GM23338 (cell line): Measurements from ENCODE around the gene CFAP65. TPM values are rescaled to one million over a fixed set of nuclear protein-coding genes. Genes with fewer than 3 reads are reported as not detected.
A peak's percentile ranks its signal among the peaks of the same experiment; 100 is the strongest.

Source experiments
- ATAC-seq: fragments of 200-7000 bp; cut with Tn5 transposase; 3 replicates; pipeline ENCODE4 v1.9.1; 2020
- DNase-seq: peaks from one replicate; pipeline ENCODE4 v3.0.0-alpha.2; 2015; ENCODE audit warnings: low spot score
- H2AFZ ChIP-seq: fragments of 200-600 bp; sonication (generic); 2 replicates; pipeline ENCODE4 v1.8.0; 2016; ENCODE audit warnings: antibody characterized with exemption, mild to moderate bottlenecking, moderate library complexity
- H3F3A ChIP-seq: fragments of 200-600 bp; sonication (generic); replicated peaks from 2 replicates; pipeline ENCODE4 v1.8.0; 2017; ENCODE audit warnings: antibody characterized with exemption, mixed run types, low read depth
- H3K27ac ChIP-seq: fragments of 200-600 bp; sonication (generic); 2 replicates; pipeline ENCODE4 v1.6.1; 2016; ENCODE audit warnings: low read depth
- H3K27me3 ChIP-seq: fragments of 200-600 bp; sonication (generic); 2 replicates; pipeline ENCODE4 v1.8.0; 2016; ENCODE audit warnings: mild to moderate bottlenecking, mixed run types, moderate library complexity; ENCODE audit not compliant: insufficient read depth
- H3K36me3 ChIP-seq: fragments of 200-600 bp; sonication (generic); 2 replicates; pipeline ENCODE4 v1.8.0; 2016; ENCODE audit warnings: mild to moderate bottlenecking; ENCODE audit not compliant: insufficient read depth
- H3K4me1 ChIP-seq: fragments of 200-600 bp; sonication (generic); 2 replicates; pipeline ENCODE4 v1.8.0; 2016; ENCODE audit warnings: mild to moderate bottlenecking, moderate library complexity; ENCODE audit not compliant: insufficient read depth
- H3K4me2 ChIP-seq: fragments of 200-600 bp; sonication (generic); 2 replicates; pipeline ENCODE4 v1.7.1; 2017; ENCODE audit warnings: mixed run types
- H3K4me3 ChIP-seq: fragments of 200-600 bp; sonication (generic); 2 replicates; pipeline ENCODE4 v1.6.1; 2016; ENCODE audit warnings: mixed run types
- H3K79me2 ChIP-seq: fragments of 200-600 bp; sonication (generic); replicated peaks from 2 replicates; pipeline ENCODE4 v1.8.0; 2017; ENCODE audit warnings: mild to moderate bottlenecking; ENCODE audit not compliant: insufficient read depth
- H3K9me2 ChIP-seq: fragments of 200-600 bp; sonication (generic); 2 replicates; pipeline ENCODE4 v1.8.0; 2017; ENCODE audit not compliant: insufficient read depth
- H4K20me1 ChIP-seq: fragments of 200-600 bp; sonication (generic); replicated peaks from 2 replicates; pipeline ENCODE4 v1.8.0; 2017; ENCODE audit warnings: mild to moderate bottlenecking; ENCODE audit not compliant: insufficient read depth
- H3K27ac Mint-ChIP-seq: 2 replicates; pipeline ENCODE4 v1.8.0; 2020; ENCODE audit warnings: inconsistent platforms, mild to moderate bottlenecking, moderate library complexity, mixed read lengths
- H3K27me3 Mint-ChIP-seq: 3 replicates; pipeline ENCODE4 v1.8.0; 2022; ENCODE audit warnings: low read depth, mild to moderate bottlenecking, moderate library complexity, mixed read lengths, inconsistent platforms; ENCODE audit not compliant: insufficient read depth, poor library complexity
- H3K36me3 Mint-ChIP-seq: 3 replicates; pipeline ENCODE4 v1.8.0; 2021; ENCODE audit warnings: low read depth, mild to moderate bottlenecking, inconsistent platforms, moderate library complexity, mixed read lengths
- H3K4me1 Mint-ChIP-seq: 3 replicates; pipeline ENCODE4 v1.8.0; 2020; ENCODE audit warnings: mild to moderate bottlenecking, inconsistent platforms, mixed read lengths
- H3K4me3 Mint-ChIP-seq: 3 replicates; pipeline ENCODE4 v1.8.0; 2021; ENCODE audit warnings: moderate library complexity, mild to moderate bottlenecking, inconsistent platforms, mixed read lengths
- H3K9me3 Mint-ChIP-seq: 3 replicates; pipeline ENCODE4 v1.8.0; 2020; ENCODE audit warnings: moderate library complexity, mild to moderate bottlenecking, inconsistent platforms, mixed read lengths
- EZH2 ChIP-seq: fragments of 200-600 bp; sonication (generic); IDR thresholded peaks from one replicate; pipeline ENCODE4 v1.8.0; 2017; ENCODE audit warnings: antibody characterized with exemption, mild to moderate bottlenecking, low read depth; ENCODE audit not compliant: unreplicated experiment
- JUNB ChIP-seq: IDR thresholded peaks from one replicate; pipeline ENCODE4 v1.6.1; 2016; ENCODE audit warnings: antibody characterized with exemption; ENCODE audit not compliant: unreplicated experiment
- NANOG ChIP-seq: IDR thresholded peaks from 2 replicates; pipeline ENCODE4 v1.6.1; 2016; ENCODE audit warnings: antibody characterized with exemption, borderline replicate concordance
- STAT1 ChIP-seq: IDR thresholded peaks from one replicate; pipeline ENCODE4 v1.6.1; 2016; ENCODE audit warnings: antibody characterized with exemption; ENCODE audit not compliant: unreplicated experiment
- polyA plus RNA-seq: library from polyadenylated mRNA; unstranded; fragments of >200 nt; fragmentation: Nextera tagmentation; extraction: Ambion mirVana; gene quantifications from 2 replicates; pipeline ENCODE4 v1.2.1, GENCODE V29; 2016
- total RNA-seq: library from RNA; depleted of rRNA; stranded (reverse); fragments of >200 nt; shearing (Covaris generic); gene quantifications from 2 replicates; pipeline ENCODE4 v1.2.3, GENCODE V29; 2014
- TF ChIP-seq, protein P1 (sequence below), 2 experiments: fragments of 200-600 bp in 1 of 2; sonication (generic) in 1 of 2; conservative IDR thresholded peaks; 2 replicates each; pipeline versions ENCODE4 v1.5.1 to v1.6.1; 2016 to 2017; ENCODE audit warnings: antibody characterized with exemption in 2 of 2, low read depth in 2 of 2, mild to moderate bottlenecking in 2 of 2, moderate library complexity in 1 of 2
- TF ChIP-seq, protein P2 (sequence below): IDR thresholded peaks from 2 replicates; pipeline ENCODE4 v1.6.1; 2016; ENCODE audit warnings: antibody characterized with exemption
- TF ChIP-seq, protein P3 (sequence below): IDR thresholded peaks from one replicate; pipeline ENCODE4 v1.6.1; 2018; ENCODE audit warnings: antibody characterized with exemption; ENCODE audit not compliant: unreplicated experiment

Gene CFAP65
- total and polyA plus RNA-seq, 2 experiments from 2014 or later, result 0.38 to 0.74 TPM

DNA sequence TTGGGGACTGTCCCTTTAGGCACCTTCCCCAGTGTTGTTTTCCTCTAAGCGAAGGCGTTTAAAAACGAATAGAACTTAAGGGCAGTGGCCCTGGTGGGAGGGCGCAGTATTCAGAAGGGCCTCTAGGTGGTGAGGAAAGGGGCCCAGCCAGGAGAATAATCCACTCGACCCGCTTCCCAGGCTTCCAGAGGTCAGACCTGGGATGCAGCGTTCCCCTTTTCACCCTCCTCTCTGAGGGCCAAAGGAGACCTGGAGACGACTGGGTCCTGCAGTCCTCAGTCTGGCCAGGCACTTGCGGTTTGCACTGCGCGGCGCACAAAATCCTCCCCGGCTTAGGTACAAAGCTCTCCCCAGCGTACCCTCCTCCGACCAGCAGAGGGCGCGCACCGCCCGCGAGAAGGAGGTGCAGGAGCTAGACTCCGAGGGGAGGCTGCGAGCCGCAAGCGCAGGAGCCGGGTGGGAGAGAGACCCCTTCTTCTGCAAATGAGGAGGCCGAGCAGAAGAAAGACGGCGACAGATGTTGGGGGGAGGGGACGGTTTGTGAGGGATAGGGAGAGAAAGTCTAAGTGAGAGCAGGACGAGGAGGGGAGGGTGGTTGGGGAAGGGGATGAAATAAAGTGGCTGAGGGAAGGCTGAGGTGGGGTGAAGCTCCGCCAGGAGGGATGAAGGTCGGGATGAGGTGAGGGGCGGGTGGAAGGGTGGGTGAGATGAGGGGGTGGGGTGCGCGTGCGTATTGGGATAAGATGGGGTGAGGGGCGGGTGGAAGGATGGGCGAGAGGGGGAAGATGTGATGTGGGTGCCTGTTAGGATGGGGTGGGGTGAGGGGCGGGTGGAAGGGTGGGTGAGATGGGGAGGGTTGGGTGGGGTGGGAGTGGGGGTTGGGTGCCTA, 61.2 kb downstream of the CFAP65 start (continued):
- TF ChIP-seq, protein P1, sequence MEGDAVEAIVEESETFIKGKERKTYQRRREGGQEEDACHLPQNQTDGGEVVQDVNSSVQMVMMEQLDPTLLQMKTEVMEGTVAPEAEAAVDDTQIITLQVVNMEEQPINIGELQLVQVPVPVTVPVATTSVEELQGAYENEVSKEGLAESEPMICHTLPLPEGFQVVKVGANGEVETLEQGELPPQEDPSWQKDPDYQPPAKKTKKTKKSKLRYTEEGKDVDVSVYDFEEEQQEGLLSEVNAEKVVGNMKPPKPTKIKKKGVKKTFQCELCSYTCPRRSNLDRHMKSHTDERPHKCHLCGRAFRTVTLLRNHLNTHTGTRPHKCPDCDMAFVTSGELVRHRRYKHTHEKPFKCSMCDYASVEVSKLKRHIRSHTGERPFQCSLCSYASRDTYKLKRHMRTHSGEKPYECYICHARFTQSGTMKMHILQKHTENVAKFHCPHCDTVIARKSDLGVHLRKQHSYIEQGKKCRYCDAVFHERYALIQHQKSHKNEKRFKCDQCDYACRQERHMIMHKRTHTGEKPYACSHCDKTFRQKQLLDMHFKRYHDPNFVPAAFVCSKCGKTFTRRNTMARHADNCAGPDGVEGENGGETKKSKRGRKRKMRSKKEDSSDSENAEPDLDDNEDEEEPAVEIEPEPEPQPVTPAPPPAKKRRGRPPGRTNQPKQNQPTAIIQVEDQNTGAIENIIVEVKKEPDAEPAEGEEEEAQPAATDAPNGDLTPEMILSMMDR (conservative IDR thresholded peaks at IDR 0.05; ENCODE audit: low read depth in 2 of 2), result peak; percentile 97 to 98
- TF ChIP-seq NANOG, result no peak

DNA sequence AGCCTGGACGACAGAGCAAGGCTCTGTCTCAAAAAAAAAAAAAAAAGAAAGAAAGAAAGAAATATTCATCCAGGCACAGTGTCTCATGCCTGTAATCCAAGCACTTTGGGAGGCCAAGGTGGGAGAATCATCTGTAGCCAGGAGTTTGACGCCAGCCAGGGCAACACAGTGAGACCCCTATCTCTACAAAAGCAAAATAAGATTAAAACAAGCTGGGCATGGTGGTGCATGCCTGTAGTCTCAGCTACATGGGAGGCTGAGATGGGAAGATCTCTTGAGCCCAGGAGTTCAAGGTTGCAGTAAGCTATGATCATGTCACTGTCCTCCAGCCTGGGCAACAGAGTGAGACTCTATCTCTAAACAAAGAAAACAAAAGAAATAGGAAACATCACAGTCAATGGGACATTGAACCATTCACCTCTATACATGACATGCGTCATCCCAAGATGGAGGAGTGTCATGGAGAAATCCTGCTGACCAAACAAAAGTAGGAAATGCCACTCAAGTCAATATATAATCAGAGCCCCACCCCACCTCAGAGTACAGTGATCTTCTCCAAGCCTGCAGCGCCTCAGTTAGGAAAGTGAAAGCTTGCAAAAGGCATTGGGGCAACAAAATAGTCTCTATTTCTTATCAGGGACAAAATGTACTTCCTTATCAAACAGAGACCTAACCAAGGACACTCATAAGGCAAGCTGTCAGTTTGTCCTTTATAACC, 66.1 kb downstream of the CFAP65 start:
- no peaks in the 10 kb centered on the region; the same call in 1 of the 2 replicates for H4K20me1 ChIP-seq
- no peaks in the 10 kb centered on the region for H3K36me3 ChIP-seq
- TF ChIP-seq, protein P2, sequence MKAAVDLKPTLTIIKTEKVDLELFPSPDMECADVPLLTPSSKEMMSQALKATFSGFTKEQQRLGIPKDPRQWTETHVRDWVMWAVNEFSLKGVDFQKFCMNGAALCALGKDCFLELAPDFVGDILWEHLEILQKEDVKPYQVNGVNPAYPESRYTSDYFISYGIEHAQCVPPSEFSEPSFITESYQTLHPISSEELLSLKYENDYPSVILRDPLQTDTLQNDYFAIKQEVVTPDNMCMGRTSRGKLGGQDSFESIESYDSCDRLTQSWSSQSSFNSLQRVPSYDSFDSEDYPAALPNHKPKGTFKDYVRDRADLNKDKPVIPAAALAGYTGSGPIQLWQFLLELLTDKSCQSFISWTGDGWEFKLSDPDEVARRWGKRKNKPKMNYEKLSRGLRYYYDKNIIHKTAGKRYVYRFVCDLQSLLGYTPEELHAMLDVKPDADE, result no peak
- TF ChIP-seq, protein P1 (conservative IDR thresholded peaks at IDR 0.05; ENCODE audit: low read depth in 2 of 2), result peak in 1 of 2 experiments; percentile 16; a peak in 1 of 4 replicates
- DNase-seq (no peak), ATAC-seq (no peak)
- H3K27me3 Mint-ChIP-seq, result peaks cover 42% of the 10 kb centered on the region
- no peaks in the 10 kb centered on the region for H3K9me2 ChIP-seq
- no peak overlapping the region for H3K4me3 ChIP-seq
- H3F3A ChIP-seq, result no peaks in the 10 kb centered on the region
- H3K27me3 ChIP-seq, result peaks cover 86% of the 10 kb centered on the region
- H3K4me3 Mint-ChIP-seq, result no peak overlapping the region
- H3K27ac ChIP-seq, result no peak overlapping the region
- H3K9me3 Mint-ChIP-seq, result no peaks in the 10 kb centered on the region
- H2AFZ ChIP-seq, result no peak overlapping the region
- H3K27ac Mint-ChIP-seq, result no peak overlapping the region
- no peaks in the 10 kb centered on the region for H3K79me2 ChIP-seq
- no peaks in the 10 kb centered on the region; the same call in 2 of the 3 replicates for H3K4me1 Mint-ChIP-seq
- H3K4me1 ChIP-seq, result peaks cover 6% of the 10 kb centered on the region; the same call in 1 of the 2 replicates
- no peaks in the 10 kb centered on the region for H3K36me3 Mint-ChIP-seq
- H3K4me2 ChIP-seq, result no peak overlapping the region

DNA sequence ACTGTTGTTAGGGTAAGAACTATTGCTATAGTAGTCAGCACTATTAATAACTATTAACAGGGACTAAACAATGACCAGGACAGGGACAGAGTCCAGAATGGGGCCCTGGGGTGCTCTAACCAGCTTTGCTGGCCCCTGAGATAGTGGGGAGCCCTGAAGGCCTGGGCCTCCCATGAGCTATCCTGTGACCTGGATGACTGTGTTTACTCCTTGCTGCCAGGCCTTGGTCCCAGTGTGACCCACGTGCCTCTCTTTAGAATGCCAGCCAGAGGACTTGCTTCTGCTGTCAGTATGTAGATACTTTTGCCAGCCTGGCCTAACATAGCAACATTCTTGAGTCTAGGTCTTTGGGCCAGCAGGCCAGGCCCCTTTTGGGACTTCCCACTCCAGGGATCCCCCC, 70.4 kb downstream of the CFAP65 start:
- Histone ChIP-seq H3K9me2 (no peaks in the 10 kb centered on the region), H3K4me2 (no peak overlapping the region), H3K79me2 (no peaks in the 10 kb centered on the region), H3F3A (no peaks in the 10 kb centered on the region), H3K4me1 (no peaks in the 10 kb centered on the region), H3K27ac (no peak overlapping the region), H4K20me1 (no peaks in the 10 kb centered on the region), H3K27me3 (peaks cover 72% of the 10 kb centered on the region), H2AFZ (no peak overlapping the region), H3K36me3 (no peaks in the 10 kb centered on the region), H3K4me3 (no peak overlapping the region)
- DNase-seq (no peak), ATAC-seq (no peak)
- no peaks in the 10 kb centered on the region for H3K4me1 Mint-ChIP-seq
- no peak overlapping the region for H3K27ac Mint-ChIP-seq
- peaks cover 15% of the 10 kb centered on the region for H3K27me3 Mint-ChIP-seq
- no peaks in the 10 kb centered on the region for H3K9me3 Mint-ChIP-seq
- no peak overlapping the region for H3K4me3 Mint-ChIP-seq
- H3K36me3 Mint-ChIP-seq, result no peaks in the 10 kb centered on the region
- TF ChIP-seq EZH2, result no peak
- TF ChIP-seq STAT1, result no peak
- no peak for TF ChIP-seq JUNB
- TF ChIP-seq, protein P3, sequence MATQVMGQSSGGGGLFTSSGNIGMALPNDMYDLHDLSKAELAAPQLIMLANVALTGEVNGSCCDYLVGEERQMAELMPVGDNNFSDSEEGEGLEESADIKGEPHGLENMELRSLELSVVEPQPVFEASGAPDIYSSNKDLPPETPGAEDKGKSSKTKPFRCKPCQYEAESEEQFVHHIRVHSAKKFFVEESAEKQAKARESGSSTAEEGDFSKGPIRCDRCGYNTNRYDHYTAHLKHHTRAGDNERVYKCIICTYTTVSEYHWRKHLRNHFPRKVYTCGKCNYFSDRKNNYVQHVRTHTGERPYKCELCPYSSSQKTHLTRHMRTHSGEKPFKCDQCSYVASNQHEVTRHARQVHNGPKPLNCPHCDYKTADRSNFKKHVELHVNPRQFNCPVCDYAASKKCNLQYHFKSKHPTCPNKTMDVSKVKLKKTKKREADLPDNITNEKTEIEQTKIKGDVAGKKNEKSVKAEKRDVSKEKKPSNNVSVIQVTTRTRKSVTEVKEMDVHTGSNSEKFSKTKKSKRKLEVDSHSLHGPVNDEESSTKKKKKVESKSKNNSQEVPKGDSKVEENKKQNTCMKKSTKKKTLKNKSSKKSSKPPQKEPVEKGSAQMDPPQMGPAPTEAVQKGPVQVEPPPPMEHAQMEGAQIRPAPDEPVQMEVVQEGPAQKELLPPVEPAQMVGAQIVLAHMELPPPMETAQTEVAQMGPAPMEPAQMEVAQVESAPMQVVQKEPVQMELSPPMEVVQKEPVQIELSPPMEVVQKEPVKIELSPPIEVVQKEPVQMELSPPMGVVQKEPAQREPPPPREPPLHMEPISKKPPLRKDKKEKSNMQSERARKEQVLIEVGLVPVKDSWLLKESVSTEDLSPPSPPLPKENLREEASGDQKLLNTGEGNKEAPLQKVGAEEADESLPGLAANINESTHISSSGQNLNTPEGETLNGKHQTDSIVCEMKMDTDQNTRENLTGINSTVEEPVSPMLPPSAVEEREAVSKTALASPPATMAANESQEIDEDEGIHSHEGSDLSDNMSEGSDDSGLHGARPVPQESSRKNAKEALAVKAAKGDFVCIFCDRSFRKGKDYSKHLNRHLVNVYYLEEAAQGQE, result no peak
- no peak for TF ChIP-seq NANOG
